Ecto neural progenitor cell (in vitro differentiated cells): ENCODE data around the gene KLHL6.
"Not testable (repeated sequence)": the region's sequence is repeated elsewhere in the genome, so short reads cannot be mapped to it uniquely, and the experiment has no call there.

Source experiments
- DNase-seq: peaks from one replicate; pipeline ENCODE4 v3.0.0-alpha.2; 2018; ENCODE audit warnings: low spot score

Gene KLHL6

GRCh38 chr3:183487016-183487415 is 68.5 kb downstream of the KLHL6 start:
- DNase-seq, result peak; percentile 26

GRCh38 chr3:183486472-183486871 is 69.0 kb downstream of the KLHL6 start:
- peak; percentile 34 for DNase-seq

- DNase-seq, result peak; percentile 18
Measured at GRCh38 chr3:183485585-183485984, 69.9 kb downstream of the KLHL6 start.

GRCh38 chr3:183485093-183485492 is 70.4 kb downstream of the KLHL6 start:
- peak; percentile 41 for DNase-seq

GRCh38 chr3:183484431-183485075 is 71.0 kb downstream of the KLHL6 start:
- DNase-seq, result peak; percentile 17

GRCh38 chr3:183481582-183481981 is 73.9 kb downstream of the KLHL6 start:
- peak; percentile 23 for DNase-seq

GRCh38 chr3:183478501-183478900 is 77.0 kb downstream of the KLHL6 start:
- DNase-seq, result peak; percentile 48

- peak; percentile 37 for DNase-seq
Measured at GRCh38 chr3:183477801-183478456, 77.6 kb downstream of the KLHL6 start.

- not testable (repeated sequence) for DNase-seq
Measured at GRCh38 chr3:183475764-183476162, 79.7 kb downstream of the KLHL6 start.

GRCh38 chr3:183475016-183475763 is 80.3 kb downstream of the KLHL6 start:
- DNase-seq, result no peak

GRCh38 chr3:183473969-183474368 is 81.5 kb downstream of the KLHL6 start:
- DNase-seq, result no peak

- DNase-seq, result no peak
Measured at GRCh38 chr3:183472155-183472554, 83.4 kb downstream of the KLHL6 start.

GRCh38 chr3:183468424-183468823 is 87.1 kb downstream of the KLHL6 start:
- DNase-seq, result no peak

GRCh38 chr3:183466575-183466974 is 88.9 kb downstream of the KLHL6 start:
- DNase-seq, result no peak

GRCh38 chr3:183465710-183466109 is 89.8 kb downstream of the KLHL6 start:
- DNase-seq, result not testable (repeated sequence)

GRCh38 chr3:183464480-183464879 is 91.0 kb downstream of the KLHL6 start:
- DNase-seq, result no peak

- DNase-seq, result no peak
Measured at GRCh38 chr3:183460081-183461055, 95.1 kb downstream of the KLHL6 start.

- no peak for DNase-seq
Measured at GRCh38 chr3:183455089-183455488, 100.4 kb downstream of the KLHL6 start.

- no peak for DNase-seq
Measured at GRCh38 chr3:183454064-183454463, 101.4 kb downstream of the KLHL6 start.

GRCh38 chr3:183449791-183450190 is 105.7 kb downstream of the KLHL6 start:
- DNase-seq, result no peak

GRCh38 chr3:183449391-183449790 is 106.1 kb downstream of the KLHL6 start:
- DNase-seq, result no peak
